ENCODE data around the gene ZNF467. TPM values are rescaled to one million over a fixed set of nuclear protein-coding genes. Genes with fewer than 3 reads are reported as not detected.

ZNF467 gene
- total RNA-seq, 1 donor from 2014 or later, result 2.3 TPM

DNA sequence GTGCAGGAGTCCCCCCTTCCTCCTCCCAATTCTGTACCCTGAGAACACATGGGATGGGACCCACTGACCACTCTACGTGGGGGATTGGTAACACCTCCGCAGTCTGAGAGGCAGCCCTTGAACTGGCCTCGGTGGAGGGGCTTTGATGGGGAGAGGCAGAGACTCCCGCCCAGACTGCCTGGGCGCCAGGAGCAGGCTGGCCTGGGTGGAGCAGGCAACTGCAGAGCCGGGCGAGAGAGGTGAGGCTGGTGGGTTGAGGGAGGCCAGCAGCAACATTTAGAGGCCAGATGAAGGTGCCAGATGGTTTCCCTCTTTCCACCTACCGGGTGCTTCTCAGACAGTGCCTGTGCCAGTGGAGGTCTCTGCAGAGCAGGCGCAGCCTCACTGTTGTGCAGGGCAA lies 30.7 kb upstream of the ZNF467 start:
- Mint-ChIP-seq H3K4me1 (peaks cover 3% of the 10 kb centered on the region), H3K4me3 (no peak overlapping the region)

DNA sequence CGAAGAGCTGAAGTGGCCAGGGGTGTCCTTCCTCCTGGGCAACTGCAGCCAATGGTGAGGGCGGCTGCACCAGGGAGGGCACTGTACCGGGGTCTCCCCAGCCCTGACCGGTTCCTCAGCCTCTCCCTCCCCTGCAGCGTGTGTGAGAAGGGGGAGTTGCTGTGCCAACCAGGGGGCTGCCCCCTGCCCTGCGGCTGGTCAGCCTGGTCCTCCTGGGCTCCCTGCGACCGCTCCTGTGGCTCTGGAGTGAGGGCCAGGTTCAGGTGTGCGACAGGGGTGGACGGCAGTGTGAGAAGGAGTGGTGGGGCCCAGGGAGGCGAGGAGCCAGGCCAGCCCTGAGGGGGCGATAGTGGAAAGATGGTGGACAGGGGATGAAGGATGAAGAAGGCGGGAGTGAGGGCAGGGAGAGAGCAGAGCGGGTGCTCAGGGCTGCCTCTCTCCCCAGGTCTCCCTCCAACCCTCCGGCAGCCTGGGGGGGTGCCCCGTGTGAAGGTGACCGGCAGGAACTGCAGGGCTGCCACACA lies 30.2 kb upstream of the ZNF467 start:
- Mint-ChIP-seq H3K36me3 (ENCODE audit: low read depth) (no peaks in the 10 kb centered on the region), H3K9me3 (no peaks in the 10 kb centered on the region), H3K4me1 (peaks cover 8% of the 10 kb centered on the region), H3K27ac (ENCODE audit: unreplicated experiment) (no peak overlapping the region), H3K4me3 (no peak overlapping the region), H3K27me3 (ENCODE audit: low read depth) (peaks cover 15% of the 10 kb centered on the region)
- TF ChIP-seq, protein P1, sequence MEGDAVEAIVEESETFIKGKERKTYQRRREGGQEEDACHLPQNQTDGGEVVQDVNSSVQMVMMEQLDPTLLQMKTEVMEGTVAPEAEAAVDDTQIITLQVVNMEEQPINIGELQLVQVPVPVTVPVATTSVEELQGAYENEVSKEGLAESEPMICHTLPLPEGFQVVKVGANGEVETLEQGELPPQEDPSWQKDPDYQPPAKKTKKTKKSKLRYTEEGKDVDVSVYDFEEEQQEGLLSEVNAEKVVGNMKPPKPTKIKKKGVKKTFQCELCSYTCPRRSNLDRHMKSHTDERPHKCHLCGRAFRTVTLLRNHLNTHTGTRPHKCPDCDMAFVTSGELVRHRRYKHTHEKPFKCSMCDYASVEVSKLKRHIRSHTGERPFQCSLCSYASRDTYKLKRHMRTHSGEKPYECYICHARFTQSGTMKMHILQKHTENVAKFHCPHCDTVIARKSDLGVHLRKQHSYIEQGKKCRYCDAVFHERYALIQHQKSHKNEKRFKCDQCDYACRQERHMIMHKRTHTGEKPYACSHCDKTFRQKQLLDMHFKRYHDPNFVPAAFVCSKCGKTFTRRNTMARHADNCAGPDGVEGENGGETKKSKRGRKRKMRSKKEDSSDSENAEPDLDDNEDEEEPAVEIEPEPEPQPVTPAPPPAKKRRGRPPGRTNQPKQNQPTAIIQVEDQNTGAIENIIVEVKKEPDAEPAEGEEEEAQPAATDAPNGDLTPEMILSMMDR (conservative IDR thresholded peaks at IDR 0.05), result no peak
- no peak for DNase-seq (ENCODE audit: low read depth, low spot score)

More for the DNA sequence above, 30.7 kb upstream of the ZNF467 start:
- Mint-ChIP-seq H3K36me3 (ENCODE audit: low read depth) (no peaks in the 10 kb centered on the region), H3K27me3 (ENCODE audit: low read depth) (peaks cover 15% of the 10 kb centered on the region), H3K27ac (ENCODE audit: unreplicated experiment) (no peak overlapping the region), H3K9me3 (no peaks in the 10 kb centered on the region)
- no peak for DNase-seq (ENCODE audit: low read depth, low spot score)
- TF ChIP-seq, protein P1 (conservative IDR thresholded peaks at IDR 0.05), result no peak

DNA sequence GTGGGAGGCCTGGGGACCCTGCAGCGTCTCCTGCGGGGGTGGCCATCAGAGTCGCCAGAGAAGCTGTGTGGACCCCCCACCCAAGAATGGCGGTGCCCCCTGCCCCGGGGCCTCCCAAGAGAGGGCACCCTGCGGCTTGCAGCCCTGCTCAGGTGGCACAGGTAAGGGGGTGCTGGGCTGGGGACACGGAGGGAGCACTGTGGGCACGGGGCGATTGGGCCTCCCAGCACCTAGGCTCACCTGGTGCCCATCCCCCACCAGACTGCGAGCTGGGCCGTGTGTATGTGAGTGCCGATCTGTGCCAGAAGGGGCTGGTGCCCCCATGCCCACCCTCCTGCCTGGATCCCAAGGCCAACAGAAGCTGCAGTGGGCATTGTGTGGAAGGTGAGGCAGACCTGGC lies 29.6 kb upstream of the ZNF467 start:
- TF ChIP-seq, protein P1 (conservative IDR thresholded peaks at IDR 0.05), result no peak
- H3K27me3 Mint-ChIP-seq (ENCODE audit: low read depth), result peaks cover 15% of the 10 kb centered on the region

DNA sequence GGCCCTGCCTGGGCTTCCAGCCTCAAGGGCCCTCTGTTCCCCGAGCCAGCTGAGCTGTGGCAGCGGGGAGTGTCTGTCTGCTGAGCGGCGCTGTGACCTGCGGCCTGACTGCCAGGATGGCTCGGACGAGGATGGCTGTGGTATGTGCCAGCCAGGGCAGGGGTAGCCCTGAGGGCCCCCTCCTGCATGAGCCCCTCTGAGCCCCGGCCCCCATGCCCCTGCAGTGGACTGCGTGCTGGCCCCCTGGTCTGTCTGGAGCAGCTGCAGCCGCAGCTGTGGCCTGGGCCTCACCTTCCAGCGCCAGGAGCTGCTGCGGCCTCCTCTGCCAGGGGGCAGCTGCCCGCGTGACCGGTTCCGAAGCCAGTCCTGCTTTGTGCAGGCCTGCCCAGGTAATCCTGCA lies 28.4 kb upstream of the ZNF467 start:
- DNase-seq (ENCODE audit: low read depth, low spot score), result no peak
- Mint-ChIP-seq H3K27me3 (ENCODE audit: low read depth) (peaks cover 7% of the 10 kb centered on the region), H3K9me3 (no peaks in the 10 kb centered on the region), H3K27ac (ENCODE audit: unreplicated experiment) (no peak overlapping the region), H3K4me1 (peaks cover 8% of the 10 kb centered on the region), H3K36me3 (ENCODE audit: low read depth) (no peaks in the 10 kb centered on the region), H3K4me3 (no peak overlapping the region)
- TF ChIP-seq, protein P1 (conservative IDR thresholded peaks at IDR 0.05), result no peak

More for the DNA sequence above, 29.6 kb upstream of the ZNF467 start:
- DNase-seq (ENCODE audit: low read depth, low spot score), result no peak
- Mint-ChIP-seq H3K36me3 (ENCODE audit: low read depth) (no peaks in the 10 kb centered on the region), H3K4me1 (peaks cover 8% of the 10 kb centered on the region), H3K4me3 (no peak overlapping the region), H3K27ac (ENCODE audit: unreplicated experiment) (no peak overlapping the region), H3K9me3 (no peaks in the 10 kb centered on the region)

DNA sequence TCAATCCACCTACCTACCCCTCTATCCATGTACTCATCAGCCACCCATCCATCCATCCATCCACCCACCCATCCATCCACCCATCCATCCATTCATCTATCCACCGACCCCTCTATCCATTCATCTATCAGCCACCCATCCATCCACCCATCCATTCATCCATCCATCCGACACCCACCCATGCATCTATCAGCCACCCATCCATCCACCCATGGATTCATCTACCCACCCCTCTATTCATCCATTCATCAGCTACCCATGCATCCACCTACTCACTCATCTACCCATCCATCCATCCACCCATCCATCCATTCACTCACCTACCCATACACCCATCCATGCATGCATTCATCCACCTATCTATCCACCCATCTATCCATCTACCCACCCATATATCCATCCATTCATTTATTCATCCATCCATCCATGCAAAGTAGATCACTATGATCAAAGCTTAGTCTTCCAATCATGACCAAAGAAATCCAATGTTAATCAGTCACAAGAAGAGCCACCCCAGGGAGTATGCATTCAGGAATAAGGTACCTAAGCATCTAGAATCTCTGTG lies 27.7 kb upstream of the ZNF467 start:
- DNase-seq (ENCODE audit: low read depth, low spot score), result no peak
- no peaks in the 10 kb centered on the region for H3K36me3 Mint-ChIP-seq (ENCODE audit: low read depth)
- H3K27ac Mint-ChIP-seq (ENCODE audit: unreplicated experiment), result no peak overlapping the region
- TF ChIP-seq, protein P1 (conservative IDR thresholded peaks at IDR 0.05), result no peak
- no peaks in the 10 kb centered on the region for H3K9me3 Mint-ChIP-seq
- no peak overlapping the region for H3K4me3 Mint-ChIP-seq
- H3K27me3 Mint-ChIP-seq (ENCODE audit: low read depth), result peaks cover 5% of the 10 kb centered on the region
- H3K4me1 Mint-ChIP-seq, result peaks cover 8% of the 10 kb centered on the region

Data from neural crest cell (in vitro differentiated cells).